ENCODE results near the gene GLI1.
"Not testable (repeated sequence)": the region's sequence is repeated elsewhere in the genome, so short reads cannot be mapped to it uniquely, and the experiment has no call there.

The GLI1 gene

GRCh38 chr12:57420482-57420881, 39.1 kb upstream of the GLI1 start:
- no peak for DNase-seq (ENCODE audit: low read depth)
- H3K4me3 ChIP-seq (ENCODE audit: low read length), result no peak overlapping the region
- TF ChIP-seq, protein P1, sequence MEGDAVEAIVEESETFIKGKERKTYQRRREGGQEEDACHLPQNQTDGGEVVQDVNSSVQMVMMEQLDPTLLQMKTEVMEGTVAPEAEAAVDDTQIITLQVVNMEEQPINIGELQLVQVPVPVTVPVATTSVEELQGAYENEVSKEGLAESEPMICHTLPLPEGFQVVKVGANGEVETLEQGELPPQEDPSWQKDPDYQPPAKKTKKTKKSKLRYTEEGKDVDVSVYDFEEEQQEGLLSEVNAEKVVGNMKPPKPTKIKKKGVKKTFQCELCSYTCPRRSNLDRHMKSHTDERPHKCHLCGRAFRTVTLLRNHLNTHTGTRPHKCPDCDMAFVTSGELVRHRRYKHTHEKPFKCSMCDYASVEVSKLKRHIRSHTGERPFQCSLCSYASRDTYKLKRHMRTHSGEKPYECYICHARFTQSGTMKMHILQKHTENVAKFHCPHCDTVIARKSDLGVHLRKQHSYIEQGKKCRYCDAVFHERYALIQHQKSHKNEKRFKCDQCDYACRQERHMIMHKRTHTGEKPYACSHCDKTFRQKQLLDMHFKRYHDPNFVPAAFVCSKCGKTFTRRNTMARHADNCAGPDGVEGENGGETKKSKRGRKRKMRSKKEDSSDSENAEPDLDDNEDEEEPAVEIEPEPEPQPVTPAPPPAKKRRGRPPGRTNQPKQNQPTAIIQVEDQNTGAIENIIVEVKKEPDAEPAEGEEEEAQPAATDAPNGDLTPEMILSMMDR (IDR thresholded peaks at IDR 0.05; ENCODE audit: insufficient read depth, low read depth, low read length, missing control alignments), result no peak

DNA sequence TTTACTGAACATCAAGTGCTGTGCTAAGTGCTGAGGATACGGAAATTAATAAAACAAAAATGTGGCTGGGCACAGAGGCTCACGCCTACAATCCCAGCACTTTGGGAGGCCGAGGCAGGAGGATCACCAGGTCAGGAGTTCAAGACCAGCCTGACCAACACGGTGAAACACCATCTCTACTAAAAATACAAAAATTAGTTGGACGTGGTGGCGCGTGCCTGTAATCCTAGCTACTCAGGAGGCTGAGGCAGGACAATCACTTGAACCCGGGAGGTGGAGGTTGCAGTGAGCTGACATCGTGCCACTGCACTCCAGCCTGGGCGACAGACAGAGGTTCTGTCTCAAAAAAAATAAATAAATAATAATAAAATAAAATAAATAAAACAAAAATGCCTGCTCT, 32.6 kb upstream of the GLI1 start:
- DNase-seq (ENCODE audit: low read depth); H3K4me3 ChIP-seq (ENCODE audit: low read length): not testable (repeated sequence)

DNA sequence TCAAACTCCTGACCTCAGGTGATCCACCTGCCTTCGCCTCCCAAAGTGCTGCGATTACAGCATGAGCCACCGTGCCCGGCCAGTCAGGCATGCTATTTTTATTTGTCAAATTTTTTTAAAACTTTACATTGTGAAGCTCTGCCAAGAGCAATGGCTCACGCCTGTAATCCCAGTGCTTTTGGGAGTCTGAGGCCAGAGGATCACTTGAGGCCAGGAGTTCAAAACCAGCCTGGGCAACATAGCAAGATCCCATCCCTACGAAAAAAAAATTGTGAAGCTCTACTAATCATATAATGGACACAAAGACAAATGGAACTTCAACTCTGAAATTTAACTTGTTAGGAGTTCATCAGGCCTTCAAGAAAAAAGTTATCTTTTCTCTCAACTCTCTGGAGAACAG, 30.6 kb upstream of the GLI1 start:
- no peak overlapping the region for H3K4me3 ChIP-seq (ENCODE audit: low read length)
- TF ChIP-seq, protein P1 (IDR thresholded peaks at IDR 0.05; ENCODE audit: insufficient read depth, low read depth, low read length, missing control alignments), result no peak
- no peak for DNase-seq (ENCODE audit: low read depth)

GRCh38 chr12:57429473-57430111, 30.0 kb upstream of the GLI1 start:
- DNase-seq (ENCODE audit: low read depth), result peak; percentile 24
- peak overlapping the region; percentile 76 for H3K4me3 ChIP-seq (ENCODE audit: low read length)
- TF ChIP-seq, protein P1 (IDR thresholded peaks at IDR 0.05; ENCODE audit: insufficient read depth, low read depth, low read length, missing control alignments), result no peak

DNA sequence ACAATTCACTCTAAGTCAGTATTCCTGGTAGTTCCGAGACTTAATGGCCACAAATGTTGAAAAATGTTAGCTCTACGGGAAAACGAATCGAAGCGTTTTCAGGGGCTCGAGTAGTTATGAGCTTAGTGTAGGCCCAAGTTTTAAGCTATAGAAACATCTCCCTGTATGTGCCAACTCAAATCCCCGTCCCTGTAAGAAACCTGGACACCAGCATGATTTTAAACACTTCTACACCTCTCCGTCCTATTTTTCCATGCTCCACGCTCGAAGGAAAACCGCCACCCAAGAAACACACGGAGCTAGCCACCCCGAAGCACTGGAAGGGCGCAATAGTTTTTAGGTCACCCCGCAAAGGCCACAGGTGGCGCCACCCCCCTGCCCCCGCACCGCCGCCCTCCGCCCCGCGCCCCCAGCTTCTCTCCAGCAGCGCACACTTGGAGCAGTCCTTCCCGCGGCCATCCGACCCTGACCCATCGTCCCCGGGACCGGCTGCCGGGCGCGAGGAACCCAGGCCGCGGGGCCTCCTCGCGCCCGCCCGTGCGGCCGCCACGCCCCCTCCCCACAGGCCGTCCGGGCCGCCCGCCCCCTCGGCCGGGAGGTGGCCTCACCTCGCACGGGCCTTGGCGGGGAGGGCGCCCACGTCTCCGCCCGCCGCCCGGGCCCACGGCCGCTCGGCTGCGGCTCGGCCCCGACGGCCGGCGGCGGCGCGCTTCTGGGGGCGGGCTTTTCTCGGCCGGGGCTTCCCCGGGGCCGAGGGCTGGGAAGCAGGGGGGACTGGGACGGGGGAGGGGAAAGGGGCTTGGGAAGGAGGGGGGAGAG, 29.3 kb upstream of the GLI1 start:
- TF ChIP-seq, protein P1 (IDR thresholded peaks at IDR 0.05; ENCODE audit: insufficient read depth, low read depth, low read length, missing control alignments), result no peak
- DNase-seq (ENCODE audit: low read depth), result peak; percentile 15
- H3K4me3 ChIP-seq (ENCODE audit: low read length), result peak overlapping the region; percentile 76

DNA sequence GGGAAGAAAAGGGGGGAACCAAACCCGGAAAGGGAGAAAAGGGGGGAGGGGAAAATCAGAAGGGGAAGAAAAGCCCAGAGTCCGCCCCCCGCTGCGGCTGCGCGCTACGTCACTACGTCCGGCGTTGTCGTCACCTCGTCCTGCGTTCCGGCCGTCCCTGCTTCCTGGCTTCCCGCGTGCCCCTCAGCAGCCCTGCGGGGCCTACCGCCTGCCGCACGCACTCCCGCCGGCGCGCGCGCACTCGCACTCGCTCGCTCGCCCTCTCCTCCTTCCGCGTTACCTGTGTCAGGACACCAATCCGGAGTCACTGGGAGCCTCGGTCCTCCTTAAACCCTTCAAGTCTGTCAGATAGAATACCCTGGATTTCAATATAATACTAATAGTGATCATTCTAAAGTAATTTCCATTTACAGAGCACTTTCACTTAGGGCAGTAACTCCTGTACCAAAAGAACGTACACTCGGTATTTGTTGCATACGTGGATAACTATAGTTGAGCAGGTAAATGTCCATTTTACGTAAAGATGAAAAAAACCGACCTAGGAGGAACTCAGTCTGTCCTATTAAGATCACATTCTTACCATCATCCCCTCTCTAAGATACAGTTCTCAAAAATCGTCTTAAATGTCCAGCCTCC, 28.5 kb upstream of the GLI1 start, which contains the start of gene R3HDM2:
R3HDM2 (minus strand) TSS at position 113 of the 636 bp plus-strand sequence. CDS start 120,615 bp downstream, outside the sequence.
- H3K4me3 ChIP-seq (ENCODE audit: low read length), result peak within 1 kb of the TSS; percentile 76
- TF ChIP-seq, protein P1 (IDR thresholded peaks at IDR 0.05; ENCODE audit: insufficient read depth, low read depth, low read length, missing control alignments), result no peak
- peak; percentile 95 for DNase-seq (ENCODE audit: low read depth)

DNA sequence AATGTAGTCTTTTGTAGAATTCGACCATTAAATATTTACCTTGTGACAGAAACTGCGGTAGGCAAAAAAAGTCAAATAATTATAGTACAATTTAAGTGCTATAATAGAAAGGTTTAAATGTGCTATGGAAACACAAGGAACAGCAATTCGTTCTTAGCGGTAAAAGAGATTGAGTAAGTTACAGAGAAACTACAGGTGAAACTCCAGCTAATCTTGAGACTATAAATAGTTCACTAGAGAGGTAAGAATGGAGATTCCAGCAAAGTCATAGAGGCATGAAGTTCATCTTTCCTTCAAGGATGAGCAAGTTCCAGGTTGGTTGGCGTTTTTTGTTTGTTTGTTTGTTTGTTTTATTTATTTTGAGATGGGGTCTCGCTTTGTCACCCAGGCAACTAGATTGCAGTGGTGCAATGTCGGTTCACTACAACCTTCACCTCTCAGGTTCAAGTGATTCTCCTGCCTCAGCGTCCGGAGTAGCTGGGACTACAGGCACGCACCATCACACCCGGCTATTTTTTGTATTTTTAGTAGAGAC, 27.9 kb upstream of the GLI1 start:
- peak overlapping the region; percentile 53 for H3K4me3 ChIP-seq (ENCODE audit: low read length)
- TF ChIP-seq, protein P1 (IDR thresholded peaks at IDR 0.05; ENCODE audit: insufficient read depth, low read depth, low read length, missing control alignments), result no peak
- DNase-seq (ENCODE audit: low read depth), result no peak
